ENCODE results near the gene MGLL.

DNA sequence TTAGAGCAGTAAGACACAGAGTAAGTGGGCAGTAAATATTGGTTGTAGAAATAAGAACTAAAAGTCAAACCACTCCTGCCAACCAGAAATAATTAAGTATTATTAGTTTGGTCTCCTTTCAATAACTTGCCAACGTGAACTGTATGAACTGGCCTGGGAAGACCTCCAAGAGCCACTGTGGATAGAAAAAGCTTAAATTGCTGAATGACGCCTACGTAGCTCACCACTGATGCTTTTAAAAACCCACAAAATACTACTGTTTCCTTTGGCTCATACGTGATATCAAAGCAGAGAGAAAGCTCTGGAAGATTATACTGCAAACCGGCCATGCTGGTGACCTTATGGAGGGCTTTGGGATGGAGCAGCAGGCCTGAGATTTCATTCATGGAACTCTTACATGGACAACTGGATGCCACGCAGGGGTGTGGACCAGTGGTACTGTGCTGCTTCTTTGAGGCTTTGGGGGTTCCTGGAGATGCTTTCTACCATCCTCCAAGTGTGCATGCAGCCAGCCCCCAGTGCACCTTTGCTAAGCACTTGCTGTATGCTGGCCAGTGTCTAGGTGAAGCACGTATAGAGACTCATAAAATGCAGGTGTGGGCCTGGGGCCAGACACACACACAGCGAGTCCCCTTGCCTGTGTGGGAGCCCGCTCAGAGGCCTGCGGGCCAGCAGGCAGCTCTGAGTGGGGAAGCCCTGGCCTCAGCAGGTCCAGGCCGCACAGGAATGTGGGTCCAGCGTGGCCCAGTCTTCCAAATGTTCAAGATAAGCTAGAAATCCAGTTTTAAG, 82.8 kb downstream of the MGLL start:
- TF ChIP-seq SRF (IDR thresholded peaks at IDR 0.05; ENCODE audit: low read depth): no peak
- TF ChIP-seq, protein P1, sequence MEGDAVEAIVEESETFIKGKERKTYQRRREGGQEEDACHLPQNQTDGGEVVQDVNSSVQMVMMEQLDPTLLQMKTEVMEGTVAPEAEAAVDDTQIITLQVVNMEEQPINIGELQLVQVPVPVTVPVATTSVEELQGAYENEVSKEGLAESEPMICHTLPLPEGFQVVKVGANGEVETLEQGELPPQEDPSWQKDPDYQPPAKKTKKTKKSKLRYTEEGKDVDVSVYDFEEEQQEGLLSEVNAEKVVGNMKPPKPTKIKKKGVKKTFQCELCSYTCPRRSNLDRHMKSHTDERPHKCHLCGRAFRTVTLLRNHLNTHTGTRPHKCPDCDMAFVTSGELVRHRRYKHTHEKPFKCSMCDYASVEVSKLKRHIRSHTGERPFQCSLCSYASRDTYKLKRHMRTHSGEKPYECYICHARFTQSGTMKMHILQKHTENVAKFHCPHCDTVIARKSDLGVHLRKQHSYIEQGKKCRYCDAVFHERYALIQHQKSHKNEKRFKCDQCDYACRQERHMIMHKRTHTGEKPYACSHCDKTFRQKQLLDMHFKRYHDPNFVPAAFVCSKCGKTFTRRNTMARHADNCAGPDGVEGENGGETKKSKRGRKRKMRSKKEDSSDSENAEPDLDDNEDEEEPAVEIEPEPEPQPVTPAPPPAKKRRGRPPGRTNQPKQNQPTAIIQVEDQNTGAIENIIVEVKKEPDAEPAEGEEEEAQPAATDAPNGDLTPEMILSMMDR (IDR thresholded peaks at IDR 0.05 in 2 of 3, conservative IDR thresholded peaks at IDR 0.05 in 1 of 3; ENCODE audit: borderline replicate concordance in 1 of 3, insufficient read depth in 1 of 3, low read depth in 2 of 3, low read length in 2 of 3): no peak
- no peak for TF ChIP-seq EZH2 (IDR thresholded peaks at IDR 0.05)
- no peak for TF ChIP-seq EZH2phosphoT487 (IDR thresholded peaks at IDR 0.05; ENCODE audit: borderline replicate concordance)
- no peak for TF ChIP-seq POLR2A (IDR thresholded peaks at IDR 0.05; ENCODE audit: borderline replicate concordance, extremely low read depth, insufficient read depth, insufficient read length)
- TF ChIP-seq, protein P2, sequence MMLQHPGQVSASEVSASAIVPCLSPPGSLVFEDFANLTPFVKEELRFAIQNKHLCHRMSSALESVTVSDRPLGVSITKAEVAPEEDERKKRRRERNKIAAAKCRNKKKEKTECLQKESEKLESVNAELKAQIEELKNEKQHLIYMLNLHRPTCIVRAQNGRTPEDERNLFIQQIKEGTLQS (IDR thresholded peaks at IDR 0.05): no peak
- TF ChIP-seq ZNF274 (IDR thresholded peaks at IDR 0.05; ENCODE audit: low read depth, low read length): no peak
- no peak for TF ChIP-seq YY1 (IDR thresholded peaks at IDR 0.05; ENCODE audit: extremely low read depth, insufficient replicate concordance, low read depth, low read length)
- TF ChIP-seq, protein P3, sequence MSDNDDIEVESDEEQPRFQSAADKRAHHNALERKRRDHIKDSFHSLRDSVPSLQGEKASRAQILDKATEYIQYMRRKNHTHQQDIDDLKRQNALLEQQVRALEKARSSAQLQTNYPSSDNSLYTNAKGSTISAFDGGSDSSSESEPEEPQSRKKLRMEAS (IDR thresholded peaks at IDR 0.05): no peak
- TF ChIP-seq POLR2AphosphoS5 (IDR thresholded peaks at IDR 0.05; ENCODE audit: low read depth, low read length): no peak
